HCT116 (cell line): ENCODE data around the gene EPHA6. TPM values are rescaled to one million over a fixed set of nuclear protein-coding genes. Genes with fewer than 3 reads are reported as not detected.

Source experiments
- ATAC-seq: fragments of 200-7000 bp; cut with Tn5 transposase; 2 replicates; pipeline ENCODE4 v1.9.1; 2020; ENCODE audit warnings: mild to moderate bottlenecking, moderate library complexity
- BruUV-seq: library from RNA; stranded (reverse); fragments of 400-500 nt; replicated peaks from 2 replicates; lab custom pipeline; 2021; lab: Mats Ljungman, UMichigan
- CTCF ChIA-PET: fragments of 300-600 bp; sonication (Branson Sonifier 250); formaldehyde crosslinking; loops from one replicate; lab custom pipeline; 2021; ENCODE audit warnings: antibody characterized with exemption; lab: Charles Lee
- POLR2A ChIA-PET: fragments of 300-600, 350-600 bp; sonication (Branson Sonifier 250); formaldehyde crosslinking; loops from one replicate; lab custom pipeline; 2021; ENCODE audit warnings: antibody characterized with exemption; lab: Charles Lee
- RAD21 ChIA-PET, 2 experiments: fragments of 300-600 bp; sonication (Branson Sonifier 250); formaldehyde crosslinking; loops; one replicate each; lab custom pipeline; 2023; ENCODE audit warnings: low total read pairs in 2 of 2; ENCODE audit not compliant: uncharacterized antibody in 2 of 2, unreplicated experiment in 2 of 2, low non-redundant PET in 1 of 2; lab: Charles Lee
- DNase-seq: peaks from one replicate; pipeline ENCODE4 v3.0.0-alpha.2; 2010; ENCODE audit warnings: low read depth, low spot score
- H2AFZ ChIP-seq: fragments of 200-600 bp; shearing (Covaris generic), sonication (generic); 2 replicates; pipeline ENCODE4 v1.6.1; 2017; ENCODE audit warnings: low read depth, mixed run types, mixed read lengths, antibody characterized with exemption, low read length; ENCODE audit not compliant: poor library complexity, severe bottlenecking
- H3K27ac ChIP-seq: 2 replicates; pipeline ENCODE4 v1.5.1; 2012; ENCODE audit warnings: low read depth, low read length
- H3K27me3 ChIP-seq: fragments of 200-600 bp; sonication (generic); 2 replicates; pipeline ENCODE4 v1.6.1; 2016; ENCODE audit warnings: mixed run types, low read length, mixed read lengths; ENCODE audit not compliant: insufficient read depth
- H3K36me3 ChIP-seq, 2 experiments: fragments of 200-500 bp in 1 of 2; fragments of 200-600 bp in 1 of 2; sonication (Bioruptor generic) in 1 of 2; sonication (generic) in 1 of 2; 2 replicates each; pipeline versions ENCODE4 v1.5.1 to v1.6.1; 2014 to 2016; ENCODE audit warnings: low read length in 2 of 2, inconsistent platforms in 1 of 2, mixed read lengths in 1 of 2, mixed run types in 1 of 2; ENCODE audit not compliant: insufficient read depth in 2 of 2, control insufficient read depth in 1 of 2
- H3K4me1 ChIP-seq, 2 experiments: fragments of 200-600 bp in 1 of 2; sonication (generic) in 1 of 2; 2 replicates each; pipeline versions ENCODE4 v1.5.1 to v1.6.1; 2012 to 2017; ENCODE audit warnings: low read length in 2 of 2, inconsistent platforms in 1 of 2, mild to moderate bottlenecking in 1 of 2, mixed read lengths in 1 of 2, mixed run types in 1 of 2, moderate library complexity in 1 of 2; ENCODE audit not compliant: insufficient read depth in 2 of 2, control insufficient read depth in 1 of 2
- H3K4me2 ChIP-seq: fragments of 200-600 bp; sonication (generic); 2 replicates; pipeline ENCODE4 v1.6.1; 2017; ENCODE audit warnings: mixed run types, low read length, mixed read lengths
- H3K4me3 ChIP-seq, 2 experiments: fragments of 200-600 bp in 1 of 2; sonication (generic) in 1 of 2; replicated peaks in 1 of 2; 2 replicates each; pipeline ENCODE4 v1.5.1; 2011 to 2016; ENCODE audit warnings: low read length in 2 of 2, control low read depth in 1 of 2, low read depth in 1 of 2, mild to moderate bottlenecking in 1 of 2, mixed read lengths in 1 of 2, mixed run types in 1 of 2
- H3K79me2 ChIP-seq: fragments of 200-600 bp; sonication (generic); 2 replicates; pipeline ENCODE4 v1.6.1; 2017; ENCODE audit warnings: mild to moderate bottlenecking, mixed run types, low read length, moderate library complexity, mixed read lengths; ENCODE audit not compliant: insufficient read depth
- H3K9ac ChIP-seq: fragments of 200-600 bp; sonication (generic); 2 replicates; pipeline ENCODE4 v1.6.1; 2016; ENCODE audit warnings: low read length, mixed read lengths
- H3K9me2 ChIP-seq: fragments of 200-600 bp; sonication (generic), shearing (Covaris generic); 2 replicates; pipeline ENCODE4 v1.6.1; 2017; ENCODE audit warnings: mixed run types, mild to moderate bottlenecking, moderate library complexity; ENCODE audit not compliant: insufficient read depth
- H3K9me3 ChIP-seq, 2 experiments: fragments of 200-500 bp in 1 of 2; fragments of 200-600 bp in 1 of 2; sonication (Bioruptor generic) in 1 of 2; sonication (generic) in 1 of 2; 2 replicates each; pipeline ENCODE4 v1.6.1; 2014 to 2017; ENCODE audit warnings: low read length in 2 of 2, mixed read lengths in 2 of 2, inconsistent platforms in 1 of 2, low read depth in 1 of 2, mild to moderate bottlenecking in 1 of 2, mixed run types in 1 of 2, moderate library complexity in 1 of 2; ENCODE audit not compliant: control insufficient read depth in 1 of 2, insufficient read depth in 1 of 2
- H4K20me1 ChIP-seq: fragments of 200-600 bp; sonication (generic), shearing (Covaris generic); 2 replicates; pipeline ENCODE4 v1.6.1; 2017; ENCODE audit warnings: mixed run types, mild to moderate bottlenecking, moderate library complexity; ENCODE audit not compliant: insufficient read depth
- EGR1 ChIP-seq: IDR thresholded peaks from 2 replicates; pipeline ENCODE4 v1.6.1; 2012; ENCODE audit warnings: low read depth
- POLR2AphosphoS5 ChIP-seq: IDR thresholded peaks from 2 replicates; pipeline ENCODE4 v1.6.1; 2011; ENCODE audit warnings: mild to moderate bottlenecking, low read depth, low read length, moderate library complexity
- TCF7L2 ChIP-seq: IDR thresholded peaks from 2 replicates; pipeline ENCODE4 v1.7.0; 2011; ENCODE audit warnings: borderline replicate concordance, inconsistent platforms; ENCODE audit not compliant: insufficient read depth, insufficient read length; ENCODE audit errors: extremely low read depth
- YY1 ChIP-seq: IDR thresholded peaks from 2 replicates; pipeline ENCODE4 v1.6.1; 2011; ENCODE audit warnings: low read length, low read depth, moderate library complexity, mild to moderate bottlenecking; ENCODE audit not compliant: insufficient replicate concordance; ENCODE audit errors: extremely low read depth
- ZBTB33 ChIP-seq: IDR thresholded peaks from 2 replicates; pipeline ENCODE4 v1.6.1; 2011; ENCODE audit warnings: mild to moderate bottlenecking, low read length, moderate library complexity; ENCODE audit not compliant: insufficient replicate concordance; ENCODE audit errors: extremely low read depth
- ZFX ChIP-seq: fragments of 450-650 bp; IDR thresholded peaks from 2 replicates; pipeline ENCODE4 v1.6.1; 2017
- ZNF274 ChIP-seq: fragments of 200-500 bp; sonication (Bioruptor generic); IDR thresholded peaks from 2 replicates; pipeline ENCODE4 v1.6.1; 2014; ENCODE audit warnings: mild to moderate bottlenecking, low read depth, low read length, inconsistent platforms
- intact Hi-C: fragments of 100-400 bp; cut with micrococcal nuclease; formaldehyde crosslinking; loops from 2 replicates; pipeline ENCODE4 v1.10.0; 2022
- total RNA-seq: library from RNA; stranded (reverse); gene quantifications from one replicate; pipeline ENCODE4 v1.2.1, GENCODE V29; 2021; ENCODE audit not compliant: unreplicated experiment

EPHA6 gene
- total RNA-seq, 1 experiment from 2014 or later = not detected

DNA sequence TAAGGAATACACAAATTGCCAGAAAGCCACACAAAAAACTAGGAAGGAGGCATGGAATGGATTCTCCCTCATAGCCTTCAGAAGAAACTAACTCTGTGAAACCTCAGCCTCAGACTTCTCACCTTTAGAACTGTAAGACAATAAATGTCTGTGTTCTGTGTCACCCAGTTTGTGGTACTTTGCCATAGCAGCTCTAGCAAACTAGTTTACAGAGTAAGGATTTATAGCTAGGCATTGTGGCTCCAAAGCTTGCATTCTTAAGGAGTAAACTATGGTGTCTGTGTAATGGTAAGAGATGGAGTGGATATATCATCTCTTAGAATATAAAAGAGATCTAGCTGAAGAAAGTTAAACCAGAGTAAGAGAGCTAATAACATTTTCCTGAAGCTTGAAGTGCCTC, 18.9 kb downstream of the EPHA6 start:
- intact Hi-C loops = no loop called here
- ATAC-seq (no peak), DNase-seq (no peak)
- BruUV-seq = no TSS peak
- Histone ChIP-seq H3K27me3 (no peaks in the 10 kb centered on the region), H2AFZ (no peak overlapping the region), H3K9me2 (no peaks in the 10 kb centered on the region), H3K36me3 (no peaks in the 10 kb centered on the region), H3K4me3 (no peak overlapping the region), H3K9me3 (peaks cover 6 to 20% of the 10 kb centered on the region in 2 experiments; a peak in 2 of 4 replicates), H3K4me2 (no peak overlapping the region), H3K4me1 (no peaks in the 10 kb centered on the region), H3K79me2 (no peaks in the 10 kb centered on the region), H4K20me1 (no peaks in the 10 kb centered on the region), H3K9ac (no peak overlapping the region), H3K27ac (no peak overlapping the region)
- RAD21 ChIA-PET = no interaction called here
- no peak for TF ChIP-seq ZBTB33
- TF ChIP-seq EGR1 = no peak
- no peak for TF ChIP-seq POLR2AphosphoS5
- no peak for TF ChIP-seq YY1
- no peak for TF ChIP-seq ZFX
- TF ChIP-seq TCF7L2 = no peak
- no peak for TF ChIP-seq ZNF274
- POLR2A ChIA-PET = no interaction called here
- CTCF ChIA-PET = no interaction called here
